HG03135 (cell line): ENCODE results near the gene BPNT1.
"Not testable (repeated sequence)": the region's sequence is repeated elsewhere in the genome, so short reads cannot be mapped to it uniquely, and the experiment has no call there.

Experiments
- ATAC-seq: cut with Tn5 transposase; IDR thresholded peaks from one replicate; pipeline ENCODE4 v1.9.1; 2021; ENCODE audit warnings: mild to moderate bottlenecking, moderate library complexity; ENCODE audit not compliant: unreplicated experiment

The BPNT1 gene

DNA sequence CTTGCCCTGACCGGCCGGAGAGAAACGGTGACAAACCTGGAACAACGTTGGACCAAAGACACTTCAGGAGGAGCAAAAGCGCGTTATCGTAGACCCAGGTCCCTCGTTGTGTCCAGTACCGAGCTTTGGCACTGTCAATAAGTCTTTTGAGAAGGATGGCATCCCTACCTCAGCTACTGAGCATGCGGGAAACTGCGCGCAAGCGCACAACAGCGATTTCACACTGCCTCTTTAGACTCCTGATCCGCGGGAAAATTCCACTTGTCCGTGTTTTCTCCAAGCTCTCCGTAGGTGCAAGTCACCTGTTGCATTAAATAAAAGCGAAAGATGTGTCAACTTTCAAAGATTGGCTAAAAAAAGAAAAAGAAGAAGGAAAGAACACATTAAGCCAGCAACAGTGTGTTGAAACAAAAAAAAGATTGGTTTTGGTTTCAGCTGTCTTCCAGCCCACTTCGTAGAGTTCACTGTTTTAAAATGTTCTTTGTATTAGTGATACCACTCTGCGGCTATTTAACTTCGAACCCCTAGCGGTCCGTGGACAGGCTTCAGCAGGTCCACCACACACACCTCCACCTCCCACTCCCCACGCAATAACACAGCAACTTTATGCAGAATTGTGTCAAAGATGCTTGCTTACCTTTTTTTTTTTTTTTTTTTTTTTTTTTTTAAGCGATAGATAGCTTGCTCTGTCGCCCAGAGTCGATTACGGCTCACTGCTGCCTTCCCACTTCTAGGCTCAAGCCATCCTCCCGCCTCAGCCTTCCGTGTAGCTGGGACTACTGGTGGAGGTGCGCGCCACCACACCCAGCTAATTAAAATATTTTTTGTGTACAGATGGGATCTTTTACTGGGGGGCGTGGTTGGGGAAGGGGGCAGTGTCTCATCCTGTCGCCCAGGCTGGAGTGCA, at the start of gene BPNT1:
Gene BPNT1, minus strand, starts transcription at position 139 of the 907 bp plus-strand sequence. CDS start 9,942 bp downstream, outside the sequence.
- ATAC-seq: peak; percentile 52

DNA sequence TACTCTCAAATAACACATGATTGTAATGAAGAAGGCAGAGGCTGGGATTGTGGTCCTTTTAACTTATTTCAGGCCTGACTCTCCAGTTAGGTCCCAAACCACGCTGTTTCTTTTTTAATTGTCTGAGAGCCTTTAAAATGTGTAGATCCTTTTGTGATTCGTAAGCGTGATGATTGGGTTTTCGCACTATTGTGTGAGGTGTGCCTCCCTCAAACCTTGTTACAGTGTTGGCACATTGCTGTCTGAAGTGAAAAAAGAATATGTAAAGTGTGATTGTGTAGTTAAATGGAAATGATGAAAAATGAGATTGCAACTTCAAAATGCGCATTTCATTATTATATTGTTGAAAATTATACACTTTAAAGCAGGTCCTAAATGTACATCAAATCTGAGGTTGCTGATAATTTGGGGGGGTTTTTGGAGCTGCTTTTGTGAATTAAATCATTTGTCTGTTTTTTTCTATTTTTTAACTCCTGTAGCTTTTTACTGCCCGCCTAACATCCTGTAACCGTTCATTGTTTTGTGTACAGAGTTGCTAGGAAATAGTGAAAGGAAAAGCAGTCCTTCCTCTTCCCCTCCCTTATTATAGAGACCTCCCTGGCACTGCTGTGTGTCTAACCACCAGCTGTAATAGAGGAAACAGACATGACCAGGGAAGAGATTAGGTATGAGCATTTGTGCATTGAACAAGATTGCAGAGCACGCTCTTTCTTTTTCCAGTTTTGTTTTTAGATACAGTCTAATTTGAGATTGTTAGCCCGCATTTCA, 47.6 kb upstream of the BPNT1 start:
- ATAC-seq: peak; percentile 74

DNA sequence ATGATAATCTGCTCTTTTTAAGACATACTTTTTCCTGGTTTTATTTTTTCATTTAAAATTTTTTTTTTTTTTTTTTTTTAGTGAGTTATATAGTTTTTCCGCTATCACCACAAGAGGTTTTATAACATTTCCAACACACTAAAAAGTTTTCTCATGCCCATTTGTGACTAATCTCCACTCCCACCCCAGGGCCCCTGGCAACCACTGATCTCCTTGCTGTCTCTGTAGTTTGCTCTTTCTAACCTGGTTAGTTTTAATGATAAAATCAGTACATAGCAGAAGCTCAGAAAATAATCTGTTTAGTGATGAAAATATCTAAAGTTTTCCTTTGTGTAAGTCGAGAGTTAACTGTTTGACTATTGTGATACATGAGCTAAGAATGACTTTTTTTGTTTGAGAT, 46.2 kb upstream of the BPNT1 start:
- ATAC-seq: no peak

DNA sequence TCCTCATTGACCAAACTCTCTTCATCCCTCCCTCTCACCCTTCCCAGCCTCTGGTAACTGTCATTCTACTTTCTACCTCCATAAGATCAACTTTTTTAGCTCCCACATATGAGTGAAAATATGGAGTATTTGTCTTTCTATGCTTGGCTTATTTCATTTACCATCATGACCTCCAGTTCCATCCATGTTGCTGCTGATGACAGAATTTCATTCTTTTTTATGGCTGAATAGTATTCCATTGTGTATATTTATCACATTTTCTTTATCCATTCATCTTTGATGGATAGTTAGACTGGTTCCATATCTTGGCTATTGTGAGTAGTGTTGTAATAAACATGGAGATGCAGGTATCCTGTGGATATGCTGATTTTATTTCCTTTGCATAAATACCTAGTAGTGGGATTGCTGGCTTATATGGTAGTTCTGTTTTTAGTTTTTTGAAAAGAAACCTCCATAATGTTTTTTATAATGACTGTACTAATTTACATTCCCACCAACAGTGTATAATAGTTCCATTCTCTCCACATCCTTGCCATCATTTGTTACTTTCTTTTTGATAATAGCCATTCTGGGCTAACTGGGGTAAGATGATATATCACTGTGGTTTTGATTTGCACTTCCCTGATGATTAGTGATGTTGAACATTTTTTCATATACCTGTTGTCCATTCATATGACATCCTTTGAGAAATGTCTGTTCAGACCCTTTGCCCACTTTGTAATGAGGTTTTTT, 40.1 kb upstream of the BPNT1 start:
- no peak for ATAC-seq

GRCh38 chr1:220127076-220127475, 37.5 kb upstream of the BPNT1 start:
- no peak for ATAC-seq

DNA sequence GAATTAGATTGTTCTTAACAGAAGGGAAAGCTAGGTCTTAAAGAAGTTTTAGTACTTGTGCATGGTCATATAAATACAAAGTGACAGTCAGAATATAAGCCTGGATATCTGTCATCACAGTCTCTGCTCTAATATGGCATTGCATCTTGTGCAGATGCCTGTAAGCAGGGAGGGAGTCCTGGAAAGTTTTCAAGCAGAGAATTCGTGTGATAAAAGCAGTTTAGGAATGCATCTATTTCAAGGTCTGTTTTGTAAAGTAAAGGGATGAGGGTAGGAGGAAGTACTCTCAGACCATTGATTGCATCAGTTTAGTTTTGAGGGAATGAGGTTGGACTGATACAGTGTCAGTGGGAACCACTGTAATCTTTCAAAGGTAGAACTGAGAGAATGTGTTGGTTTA, 35.0 kb upstream of the BPNT1 start:
- no peak for ATAC-seq

DNA sequence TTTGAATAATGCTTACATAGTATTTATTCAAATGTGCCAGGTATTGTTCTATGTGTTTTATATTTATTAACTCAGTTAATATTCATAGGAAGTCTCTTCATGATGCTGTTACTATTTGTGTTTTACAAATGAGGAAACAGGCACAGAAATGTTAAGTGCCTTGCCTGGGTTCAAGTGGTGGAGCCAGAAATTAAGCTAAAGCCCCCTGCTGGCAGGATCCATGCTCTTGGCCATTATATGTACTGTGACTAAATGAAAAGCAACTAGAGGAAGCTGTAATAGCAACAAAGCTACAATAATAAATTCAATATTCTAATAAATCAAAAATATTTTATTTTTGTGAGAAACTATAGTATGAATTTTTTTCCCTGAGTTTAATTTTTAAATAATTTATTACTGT, 34.3 kb upstream of the BPNT1 start:
- no peak for ATAC-seq

GRCh38 chr1:220123066-220123465, 33.5 kb upstream of the BPNT1 start:
- ATAC-seq: no peak

DNA sequence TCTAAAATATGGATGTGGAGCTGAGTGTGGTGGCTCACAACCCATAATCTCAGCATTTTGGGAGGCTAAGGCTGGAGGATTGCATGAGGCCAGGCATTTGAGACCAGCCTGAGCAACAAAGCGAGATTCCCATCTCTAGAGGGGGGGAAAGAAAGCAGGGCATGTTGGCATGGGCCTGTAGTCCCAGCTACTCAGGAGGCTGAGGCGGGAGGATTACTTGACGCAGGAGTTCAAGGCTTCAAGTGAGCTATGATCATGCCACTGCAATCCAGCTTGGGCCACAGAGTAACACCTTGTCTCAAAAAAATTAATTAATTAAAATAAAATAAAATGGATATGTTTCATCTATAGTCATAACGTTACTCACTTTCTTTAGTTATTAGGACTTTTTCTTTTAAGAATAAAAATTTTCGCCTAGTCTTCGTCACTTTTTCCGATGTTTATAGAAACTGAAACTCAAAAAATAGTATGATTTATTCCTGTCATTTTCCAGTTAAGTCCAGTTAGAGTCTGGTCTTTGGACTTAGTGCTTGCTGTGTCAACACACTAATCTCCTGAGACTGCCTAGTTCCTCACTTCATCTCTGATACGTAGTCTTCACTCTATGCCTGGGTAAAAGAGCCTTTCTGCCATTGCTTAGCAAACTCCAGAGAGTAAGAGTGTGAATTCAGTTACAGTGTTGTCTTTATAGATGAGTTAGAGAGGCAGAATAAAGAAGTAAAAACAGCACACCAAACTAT, 32.4 kb upstream of the BPNT1 start:
- ATAC-seq: no peak

DNA sequence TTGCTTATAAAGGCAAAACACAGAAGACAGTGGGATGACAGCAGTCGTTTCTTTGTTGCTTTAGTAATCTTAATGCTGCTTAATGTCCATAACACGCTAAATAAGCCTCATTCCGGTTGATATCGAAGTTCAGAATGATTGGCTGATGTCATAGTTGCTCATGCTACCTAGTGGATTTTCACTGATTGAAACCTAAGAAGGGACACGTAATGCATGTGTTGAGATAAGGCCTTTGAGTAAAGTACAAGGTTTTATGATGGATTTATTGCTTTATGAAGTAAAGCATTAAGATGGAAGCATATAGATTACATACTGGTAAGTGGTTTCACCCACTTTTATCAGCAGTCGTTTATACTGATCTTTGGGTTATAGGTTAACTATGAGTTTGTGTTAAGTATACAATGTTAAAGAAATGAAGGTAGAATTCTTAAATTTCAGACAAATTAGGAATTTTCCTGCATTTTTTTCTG, 29.5 kb upstream of the BPNT1 start:
- ATAC-seq: no peak

- ATAC-seq: peak; percentile 63
These were observed 23.6 kb upstream of the BPNT1 start for GRCh38 chr1:220113136-220113695.

DNA sequence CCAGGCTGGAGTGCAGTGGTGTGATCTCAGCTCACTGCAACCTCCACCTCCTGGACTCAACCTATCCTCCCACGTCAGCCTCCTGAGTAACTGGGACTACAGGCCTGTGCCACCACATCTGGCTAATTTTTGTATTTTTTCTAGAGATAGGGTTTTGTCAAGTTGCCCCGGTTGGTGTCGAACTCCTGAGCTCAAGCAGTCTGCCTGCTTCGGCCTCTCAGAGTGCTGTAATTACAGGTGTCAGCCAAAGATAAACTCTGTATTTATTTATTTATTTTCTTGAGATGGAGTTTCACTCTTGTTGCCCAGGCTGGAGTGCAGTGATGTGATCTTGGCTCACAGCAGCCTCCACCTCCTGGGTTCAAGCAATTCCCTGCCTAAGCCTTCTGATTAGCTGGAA, 23.0 kb upstream of the BPNT1 start:
- not testable (repeated sequence) for ATAC-seq

GRCh38 chr1:220110473-220110872, 20.9 kb upstream of the BPNT1 start:
- not testable (repeated sequence) for ATAC-seq

DNA sequence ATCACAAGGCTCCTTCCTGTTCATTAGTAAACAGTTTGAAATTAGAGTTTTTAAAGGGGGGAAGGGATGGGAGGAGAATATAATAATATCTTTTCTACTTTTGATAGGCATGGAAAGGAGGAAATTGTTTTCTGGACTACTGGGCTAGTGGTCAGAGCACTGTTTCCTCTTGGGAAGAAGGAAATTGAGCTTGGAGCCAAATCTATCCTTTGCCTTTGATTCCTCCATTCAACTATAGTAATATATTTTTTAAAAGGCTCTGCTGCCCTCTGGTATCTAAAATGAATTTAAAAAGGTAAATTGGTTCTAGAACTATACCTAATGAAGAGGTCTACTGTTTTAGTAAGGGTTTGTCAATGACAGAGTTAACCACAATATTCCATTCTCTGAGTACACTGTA, 10.2 kb upstream of the BPNT1 start:
- ATAC-seq: no peak

GRCh38 chr1:220094016-220094911, 4.7 kb upstream of the BPNT1 start, which contains the start of gene IARS2:
Gene IARS2, plus strand, starts transcription at chr1:220094132. Its CDS starts 85 bp downstream, at chr1:220094217.
- peak; percentile 64 for ATAC-seq

GRCh38 chr1:220093361-220094015, 3.9 kb upstream of the BPNT1 start:
- ATAC-seq: peak; percentile 4

GRCh38 chr1:220092694-220093093, 3.1 kb upstream of the BPNT1 start:
- ATAC-seq: no peak

DNA sequence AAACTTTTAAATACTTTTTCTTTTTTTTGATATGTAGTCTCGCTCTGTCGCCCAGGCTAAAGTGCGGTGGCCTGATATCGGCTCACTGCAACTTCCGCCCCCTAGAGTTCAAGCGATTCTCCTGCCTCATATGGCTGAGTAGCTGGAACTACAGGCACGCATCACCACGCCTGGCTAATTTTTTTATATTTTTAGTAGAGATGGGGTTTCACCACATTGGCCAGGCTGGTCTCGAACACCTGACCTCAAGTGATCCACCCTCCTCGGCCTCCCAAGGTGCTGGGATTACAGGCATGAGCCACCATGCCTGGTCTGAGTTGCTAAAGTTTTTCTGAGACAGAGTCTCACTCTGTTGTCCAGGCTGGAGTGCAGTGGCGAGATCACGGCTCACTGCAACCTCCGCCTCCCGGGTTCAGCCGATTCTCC, 3.3 kb downstream of the BPNT1 start:
- ATAC-seq: peak; percentile 51
